ENCODE results near the gene FCRL3.

- TF ChIP-seq RXRA (CRISPR knock-in tag; IDR thresholded peaks at IDR 0.05) (no peak), HNRNPLL (IDR thresholded peaks at IDR 0.05; ENCODE audit: low read depth, low read length, poor library complexity, severe bottlenecking) (no peak)
- TF ChIP-seq, protein P1, sequence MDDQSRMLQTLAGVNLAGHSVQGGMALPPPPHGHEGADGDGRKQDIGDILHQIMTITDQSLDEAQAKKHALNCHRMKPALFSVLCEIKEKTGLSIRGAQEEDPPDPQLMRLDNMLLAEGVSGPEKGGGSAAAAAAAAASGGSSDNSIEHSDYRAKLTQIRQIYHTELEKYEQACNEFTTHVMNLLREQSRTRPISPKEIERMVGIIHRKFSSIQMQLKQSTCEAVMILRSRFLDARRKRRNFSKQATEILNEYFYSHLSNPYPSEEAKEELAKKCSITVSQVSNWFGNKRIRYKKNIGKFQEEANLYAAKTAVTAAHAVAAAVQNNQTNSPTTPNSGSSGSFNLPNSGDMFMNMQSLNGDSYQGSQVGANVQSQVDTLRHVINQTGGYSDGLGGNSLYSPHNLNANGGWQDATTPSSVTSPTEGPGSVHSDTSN (CRISPR knock-in tag; IDR thresholded peaks at IDR 0.05; ENCODE audit: borderline replicate concordance) = no peak
Measured at GRCh38 chr1:157748262-157748817, 47.8 kb upstream of the FCRL3 start.

Measured in HepG2 (cell line).